ENCODE data around the gene EGFL6.

The EGFL6 gene, protein sequence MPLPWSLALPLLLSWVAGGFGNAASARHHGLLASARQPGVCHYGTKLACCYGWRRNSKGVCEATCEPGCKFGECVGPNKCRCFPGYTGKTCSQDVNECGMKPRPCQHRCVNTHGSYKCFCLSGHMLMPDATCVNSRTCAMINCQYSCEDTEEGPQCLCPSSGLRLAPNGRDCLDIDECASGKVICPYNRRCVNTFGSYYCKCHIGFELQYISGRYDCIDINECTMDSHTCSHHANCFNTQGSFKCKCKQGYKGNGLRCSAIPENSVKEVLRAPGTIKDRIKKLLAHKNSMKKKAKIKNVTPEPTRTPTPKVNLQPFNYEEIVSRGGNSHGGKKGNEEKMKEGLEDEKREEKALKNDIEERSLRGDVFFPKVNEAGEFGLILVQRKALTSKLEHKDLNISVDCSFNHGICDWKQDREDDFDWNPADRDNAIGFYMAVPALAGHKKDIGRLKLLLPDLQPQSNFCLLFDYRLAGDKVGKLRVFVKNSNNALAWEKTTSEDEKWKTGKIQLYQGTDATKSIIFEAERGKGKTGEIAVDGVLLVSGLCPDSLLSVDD

GRCh38 chrX:13569479-13570260, at the start of gene EGFL6:
Gene EGFL6, plus strand, starts transcription at chrX:13569601. Its CDS starts 261 bp downstream, at chrX:13569862.
- H3K4me3 ChIP-seq (ENCODE audit: low read depth, low read length), result no peak within 1 kb of the TSS
- no peak for DNase-seq (ENCODE audit: low read depth)
- TF ChIP-seq, protein P1, sequence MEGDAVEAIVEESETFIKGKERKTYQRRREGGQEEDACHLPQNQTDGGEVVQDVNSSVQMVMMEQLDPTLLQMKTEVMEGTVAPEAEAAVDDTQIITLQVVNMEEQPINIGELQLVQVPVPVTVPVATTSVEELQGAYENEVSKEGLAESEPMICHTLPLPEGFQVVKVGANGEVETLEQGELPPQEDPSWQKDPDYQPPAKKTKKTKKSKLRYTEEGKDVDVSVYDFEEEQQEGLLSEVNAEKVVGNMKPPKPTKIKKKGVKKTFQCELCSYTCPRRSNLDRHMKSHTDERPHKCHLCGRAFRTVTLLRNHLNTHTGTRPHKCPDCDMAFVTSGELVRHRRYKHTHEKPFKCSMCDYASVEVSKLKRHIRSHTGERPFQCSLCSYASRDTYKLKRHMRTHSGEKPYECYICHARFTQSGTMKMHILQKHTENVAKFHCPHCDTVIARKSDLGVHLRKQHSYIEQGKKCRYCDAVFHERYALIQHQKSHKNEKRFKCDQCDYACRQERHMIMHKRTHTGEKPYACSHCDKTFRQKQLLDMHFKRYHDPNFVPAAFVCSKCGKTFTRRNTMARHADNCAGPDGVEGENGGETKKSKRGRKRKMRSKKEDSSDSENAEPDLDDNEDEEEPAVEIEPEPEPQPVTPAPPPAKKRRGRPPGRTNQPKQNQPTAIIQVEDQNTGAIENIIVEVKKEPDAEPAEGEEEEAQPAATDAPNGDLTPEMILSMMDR (IDR thresholded peaks at IDR 0.05; ENCODE audit: control insufficient read depth, extremely low read depth, insufficient read depth), result no peak

GRCh38 chrX:13520351-13520750, 49.0 kb upstream of the EGFL6 start:
- DNase-seq (ENCODE audit: low read depth), result no peak
- H3K4me3 ChIP-seq (ENCODE audit: low read depth, low read length), result no peak overlapping the region
- TF ChIP-seq, protein P1 (IDR thresholded peaks at IDR 0.05; ENCODE audit: control insufficient read depth, extremely low read depth, insufficient read depth), result no peak

DNA sequence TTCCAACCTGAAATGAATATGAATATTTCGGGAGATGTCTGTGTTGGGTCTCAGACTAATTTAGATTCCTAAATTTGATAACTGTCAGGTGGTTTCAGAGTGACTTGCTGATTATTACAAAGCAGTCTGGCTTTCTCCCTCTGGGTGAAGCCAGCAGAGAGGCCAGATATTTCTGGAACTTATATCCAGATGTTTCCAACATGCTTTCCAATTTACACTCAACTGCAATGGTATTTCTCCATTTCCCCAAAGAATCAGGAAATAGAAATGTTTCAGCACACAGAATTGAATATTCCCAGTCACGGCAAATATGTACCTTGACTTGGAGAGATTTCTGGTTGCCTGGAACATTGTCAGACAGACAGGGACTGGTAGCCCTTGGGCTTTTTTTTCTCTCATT, 48.5 kb upstream of the EGFL6 start:
- no peak for DNase-seq (ENCODE audit: low read depth)
- TF ChIP-seq, protein P1 (IDR thresholded peaks at IDR 0.05; ENCODE audit: control insufficient read depth, extremely low read depth, insufficient read depth), result no peak
- H3K4me3 ChIP-seq (ENCODE audit: low read depth, low read length), result no peak overlapping the region

DNA sequence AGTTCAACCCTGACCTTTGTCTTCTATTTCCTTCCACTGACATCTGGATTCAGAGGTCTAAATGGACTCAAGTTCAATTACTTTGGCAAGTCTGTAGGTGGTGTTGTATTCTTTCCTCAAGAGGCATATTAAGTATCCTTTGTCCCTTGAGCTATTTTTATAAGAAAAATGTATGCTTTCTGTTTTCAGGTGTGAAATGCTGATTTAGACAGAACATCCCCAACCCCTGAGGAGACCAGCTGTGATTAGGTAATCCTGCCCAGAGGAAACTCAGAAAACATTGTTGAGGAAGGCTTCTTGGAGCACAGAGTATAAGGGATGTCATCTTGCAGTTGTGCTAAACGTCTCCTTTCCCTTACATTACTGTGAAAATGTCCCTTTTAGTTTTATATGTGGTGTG, 46.6 kb upstream of the EGFL6 start:
- no peak for DNase-seq (ENCODE audit: low read depth)
- TF ChIP-seq, protein P1 (IDR thresholded peaks at IDR 0.05; ENCODE audit: control insufficient read depth, extremely low read depth, insufficient read depth), result no peak
- H3K4me3 ChIP-seq (ENCODE audit: low read depth, low read length), result no peak overlapping the region

DNA sequence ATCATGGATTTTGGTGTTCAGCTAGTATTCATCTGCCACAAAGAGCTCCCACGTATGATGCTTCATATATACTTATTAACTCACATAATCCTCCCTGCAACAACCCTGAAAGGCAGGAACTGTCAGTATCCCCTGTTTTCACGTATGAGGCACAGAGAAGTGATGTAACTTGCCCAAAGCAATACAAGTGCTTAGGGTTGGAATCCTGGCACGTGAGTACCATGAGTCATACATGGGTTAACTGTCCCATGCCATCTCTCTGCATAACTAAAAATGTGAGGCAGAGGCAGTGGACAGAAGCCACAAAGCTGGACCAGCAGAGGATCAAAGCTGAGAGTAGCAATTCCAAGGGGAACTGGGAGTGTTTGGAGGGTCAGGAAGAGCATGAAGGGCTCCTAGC, 35.7 kb upstream of the EGFL6 start:
- H3K4me3 ChIP-seq (ENCODE audit: low read depth, low read length), result no peak overlapping the region
- no peak for DNase-seq (ENCODE audit: low read depth)
- TF ChIP-seq, protein P1 (IDR thresholded peaks at IDR 0.05; ENCODE audit: control insufficient read depth, extremely low read depth, insufficient read depth), result no peak

DNA sequence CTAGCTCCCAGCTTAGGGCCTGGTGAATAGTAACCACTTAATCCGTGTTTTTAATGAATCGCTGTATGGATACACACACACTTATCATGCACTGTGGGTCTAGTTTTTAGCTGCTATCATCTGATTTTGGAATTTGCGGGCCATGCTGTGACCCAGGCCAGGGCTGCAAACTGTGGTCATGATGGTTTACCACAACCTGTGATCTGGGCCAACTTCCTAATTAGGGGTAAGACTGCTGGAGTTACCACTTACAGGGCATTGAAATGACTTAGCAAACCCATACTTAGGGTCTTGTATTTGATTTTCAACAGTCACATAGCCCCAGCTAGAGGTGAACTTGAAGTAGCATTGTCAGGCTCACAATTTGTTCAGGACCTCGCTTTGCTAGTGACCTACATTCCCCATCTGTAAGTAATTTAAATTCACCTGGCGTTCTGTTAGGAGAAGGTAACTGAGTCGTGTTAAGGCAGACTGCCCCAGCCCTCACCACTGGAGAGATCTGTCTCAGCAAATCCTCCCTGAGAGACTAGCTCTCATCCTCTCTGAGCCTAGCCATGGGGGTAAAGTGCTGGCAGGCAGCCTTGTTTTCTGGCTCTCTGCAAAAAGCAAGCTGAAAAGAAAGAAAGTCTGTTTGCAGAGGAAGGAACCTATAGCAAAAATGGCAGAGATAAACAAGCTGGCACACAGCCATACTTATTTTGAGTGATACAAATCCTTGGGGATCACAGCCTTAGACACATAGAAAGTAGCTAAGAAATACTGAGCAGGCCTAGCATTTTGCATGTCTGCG, 33.8 kb upstream of the EGFL6 start:
- no peak for DNase-seq (ENCODE audit: low read depth)
- H3K4me3 ChIP-seq (ENCODE audit: low read depth, low read length), result no peak overlapping the region
- TF ChIP-seq, protein P1 (IDR thresholded peaks at IDR 0.05; ENCODE audit: control insufficient read depth, extremely low read depth, insufficient read depth), result no peak
